Mammary epithelial cell (primary cell): ENCODE results near the gene COL5A1.

Experiments used
- CTCF ChIP-seq, 2 donors: IDR thresholded peaks in 1 of 2; conservative IDR thresholded peaks in 1 of 2; 2 replicates each; pipeline ENCODE4 v1.5.1; 2011 to 2012; ENCODE audit warnings: inconsistent platforms in 2 of 2, low read length in 2 of 2, mild to moderate bottlenecking in 2 of 2, control low read depth in 1 of 2, low read depth in 1 of 2; ENCODE audit not compliant: insufficient read depth in 1 of 2; ENCODE audit errors: extremely low read depth in 1 of 2
- EZH2 ChIP-seq: IDR thresholded peaks from 2 replicates; pipeline ENCODE4 v1.6.1; 2012; ENCODE audit warnings: low read length, inconsistent platforms, borderline replicate concordance

DNA sequence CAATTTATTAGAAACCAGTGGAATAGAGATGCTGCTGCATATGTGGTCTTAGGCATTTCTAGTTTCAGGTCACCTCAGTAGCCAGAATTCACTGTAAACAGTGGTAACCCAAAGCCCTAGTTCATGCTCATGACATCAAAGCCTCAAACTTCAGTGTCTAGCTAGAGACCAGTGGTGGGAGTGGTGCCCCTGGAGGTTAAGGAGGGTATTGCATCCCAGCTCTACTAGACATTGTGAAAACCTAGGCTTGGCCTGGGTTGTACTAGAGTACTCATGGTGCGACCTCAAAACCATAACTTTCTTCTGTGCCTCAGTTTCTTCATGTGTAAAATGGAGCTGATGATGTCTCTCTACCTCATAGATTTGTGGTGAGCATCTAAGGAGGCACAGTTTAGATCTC lies 18.8 kb downstream of the COL5A1 start:
- TF ChIP-seq CTCF (conservative IDR thresholded peaks at IDR 0.05 in 1 of 2, IDR thresholded peaks at IDR 0.05 in 1 of 2; ENCODE audit: extremely low read depth in 1 of 2, insufficient read depth in 1 of 2, low read depth in 1 of 2, low read length in 2 of 2) (peak; percentile 31 to 40), EZH2 (no peak)
